Measurements from ENCODE around the gene TRPM3. TPM values are rescaled to one million over a fixed set of nuclear protein-coding genes. Genes with fewer than 3 reads are reported as not detected.

The TRPM3 gene
- total and polyA plus RNA-seq, 2 of the 8 experiments (the other 6 are each of a cell fraction or from before 2014, with no cell fraction given): 2.4 to 10.9 TPM

GRCh38 chr9:70642341-70642740 is 479.1 kb downstream of the TRPM3 start (continued):
- TF ChIP-seq, protein P1, sequence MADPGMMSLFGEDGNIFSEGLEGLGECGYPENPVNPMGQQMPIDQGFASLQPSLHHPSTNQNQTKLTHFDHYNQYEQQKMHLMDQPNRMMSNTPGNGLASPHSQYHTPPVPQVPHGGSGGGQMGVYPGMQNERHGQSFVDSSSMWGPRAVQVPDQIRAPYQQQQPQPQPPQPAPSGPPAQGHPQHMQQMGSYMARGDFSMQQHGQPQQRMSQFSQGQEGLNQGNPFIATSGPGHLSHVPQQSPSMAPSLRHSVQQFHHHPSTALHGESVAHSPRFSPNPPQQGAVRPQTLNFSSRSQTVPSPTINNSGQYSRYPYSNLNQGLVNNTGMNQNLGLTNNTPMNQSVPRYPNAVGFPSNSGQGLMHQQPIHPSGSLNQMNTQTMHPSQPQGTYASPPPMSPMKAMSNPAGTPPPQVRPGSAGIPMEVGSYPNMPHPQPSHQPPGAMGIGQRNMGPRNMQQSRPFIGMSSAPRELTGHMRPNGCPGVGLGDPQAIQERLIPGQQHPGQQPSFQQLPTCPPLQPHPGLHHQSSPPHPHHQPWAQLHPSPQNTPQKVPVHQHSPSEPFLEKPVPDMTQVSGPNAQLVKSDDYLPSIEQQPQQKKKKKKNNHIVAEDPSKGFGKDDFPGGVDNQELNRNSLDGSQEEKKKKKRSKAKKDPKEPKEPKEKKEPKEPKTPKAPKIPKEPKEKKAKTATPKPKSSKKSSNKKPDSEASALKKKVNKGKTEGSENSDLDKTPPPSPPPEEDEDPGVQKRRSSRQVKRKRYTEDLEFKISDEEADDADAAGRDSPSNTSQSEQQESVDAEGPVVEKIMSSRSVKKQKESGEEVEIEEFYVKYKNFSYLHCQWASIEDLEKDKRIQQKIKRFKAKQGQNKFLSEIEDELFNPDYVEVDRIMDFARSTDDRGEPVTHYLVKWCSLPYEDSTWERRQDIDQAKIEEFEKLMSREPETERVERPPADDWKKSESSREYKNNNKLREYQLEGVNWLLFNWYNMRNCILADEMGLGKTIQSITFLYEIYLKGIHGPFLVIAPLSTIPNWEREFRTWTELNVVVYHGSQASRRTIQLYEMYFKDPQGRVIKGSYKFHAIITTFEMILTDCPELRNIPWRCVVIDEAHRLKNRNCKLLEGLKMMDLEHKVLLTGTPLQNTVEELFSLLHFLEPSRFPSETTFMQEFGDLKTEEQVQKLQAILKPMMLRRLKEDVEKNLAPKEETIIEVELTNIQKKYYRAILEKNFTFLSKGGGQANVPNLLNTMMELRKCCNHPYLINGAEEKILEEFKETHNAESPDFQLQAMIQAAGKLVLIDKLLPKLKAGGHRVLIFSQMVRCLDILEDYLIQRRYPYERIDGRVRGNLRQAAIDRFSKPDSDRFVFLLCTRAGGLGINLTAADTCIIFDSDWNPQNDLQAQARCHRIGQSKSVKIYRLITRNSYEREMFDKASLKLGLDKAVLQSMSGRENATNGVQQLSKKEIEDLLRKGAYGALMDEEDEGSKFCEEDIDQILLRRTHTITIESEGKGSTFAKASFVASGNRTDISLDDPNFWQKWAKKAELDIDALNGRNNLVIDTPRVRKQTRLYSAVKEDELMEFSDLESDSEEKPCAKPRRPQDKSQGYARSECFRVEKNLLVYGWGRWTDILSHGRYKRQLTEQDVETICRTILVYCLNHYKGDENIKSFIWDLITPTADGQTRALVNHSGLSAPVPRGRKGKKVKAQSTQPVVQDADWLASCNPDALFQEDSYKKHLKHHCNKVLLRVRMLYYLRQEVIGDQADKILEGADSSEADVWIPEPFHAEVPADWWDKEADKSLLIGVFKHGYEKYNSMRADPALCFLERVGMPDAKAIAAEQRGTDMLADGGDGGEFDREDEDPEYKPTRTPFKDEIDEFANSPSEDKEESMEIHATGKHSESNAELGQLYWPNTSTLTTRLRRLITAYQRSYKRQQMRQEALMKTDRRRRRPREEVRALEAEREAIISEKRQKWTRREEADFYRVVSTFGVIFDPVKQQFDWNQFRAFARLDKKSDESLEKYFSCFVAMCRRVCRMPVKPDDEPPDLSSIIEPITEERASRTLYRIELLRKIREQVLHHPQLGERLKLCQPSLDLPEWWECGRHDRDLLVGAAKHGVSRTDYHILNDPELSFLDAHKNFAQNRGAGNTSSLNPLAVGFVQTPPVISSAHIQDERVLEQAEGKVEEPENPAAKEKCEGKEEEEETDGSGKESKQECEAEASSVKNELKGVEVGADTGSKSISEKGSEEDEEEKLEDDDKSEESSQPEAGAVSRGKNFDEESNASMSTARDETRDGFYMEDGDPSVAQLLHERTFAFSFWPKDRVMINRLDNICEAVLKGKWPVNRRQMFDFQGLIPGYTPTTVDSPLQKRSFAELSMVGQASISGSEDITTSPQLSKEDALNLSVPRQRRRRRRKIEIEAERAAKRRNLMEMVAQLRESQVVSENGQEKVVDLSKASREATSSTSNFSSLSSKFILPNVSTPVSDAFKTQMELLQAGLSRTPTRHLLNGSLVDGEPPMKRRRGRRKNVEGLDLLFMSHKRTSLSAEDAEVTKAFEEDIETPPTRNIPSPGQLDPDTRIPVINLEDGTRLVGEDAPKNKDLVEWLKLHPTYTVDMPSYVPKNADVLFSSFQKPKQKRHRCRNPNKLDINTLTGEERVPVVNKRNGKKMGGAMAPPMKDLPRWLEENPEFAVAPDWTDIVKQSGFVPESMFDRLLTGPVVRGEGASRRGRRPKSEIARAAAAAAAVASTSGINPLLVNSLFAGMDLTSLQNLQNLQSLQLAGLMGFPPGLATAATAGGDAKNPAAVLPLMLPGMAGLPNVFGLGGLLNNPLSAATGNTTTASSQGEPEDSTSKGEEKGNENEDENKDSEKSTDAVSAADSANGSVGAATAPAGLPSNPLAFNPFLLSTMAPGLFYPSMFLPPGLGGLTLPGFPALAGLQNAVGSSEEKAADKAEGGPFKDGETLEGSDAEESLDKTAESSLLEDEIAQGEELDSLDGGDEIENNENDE (IDR thresholded peaks at IDR 0.05; ENCODE audit: insufficient replicate concordance, low read length): no peak
- TF ChIP-seq NRF1 (IDR thresholded peaks at IDR 0.05; ENCODE audit: low read depth, low read length) (no peak), EGR1 (IDR thresholded peaks at IDR 0.05; ENCODE audit: borderline replicate concordance, low read depth, low read length) (no peak)

All from H1 (cell line).